Osteoblast (primary cell): ENCODE results near the gene EN2. TPM values are rescaled to one million over a fixed set of nuclear protein-coding genes. Genes with fewer than 3 reads are reported as not detected.

Source experiments
- DNase-seq: peaks from one replicate; pipeline ENCODE4 v3.0.0; 2011; ENCODE audit warnings: low spot score, mixed read lengths; ENCODE audit not compliant: insufficient read length; ENCODE audit errors: missing footprints
- H2AFZ ChIP-seq: 2 replicates; pipeline ENCODE4 v1.6.0; 2011; ENCODE audit warnings: mild to moderate bottlenecking, low read length
- H3K27ac ChIP-seq: 2 replicates; pipeline ENCODE4 v1.5.1; 2011; ENCODE audit warnings: mild to moderate bottlenecking, low read depth, low read length, moderate library complexity
- H3K27me3 ChIP-seq: 2 replicates; pipeline ENCODE4 v1.6.0; 2012; ENCODE audit warnings: mild to moderate bottlenecking, control low read depth, inconsistent platforms, low read length, moderate library complexity; ENCODE audit not compliant: insufficient read depth
- H3K36me3 ChIP-seq: 2 replicates; pipeline ENCODE4 v1.5.1; 2011; ENCODE audit warnings: mild to moderate bottlenecking, low read length, control low read depth, moderate library complexity; ENCODE audit not compliant: insufficient read depth
- H3K4me1 ChIP-seq: 2 replicates; pipeline ENCODE4 v1.5.1; 2011; ENCODE audit warnings: mild to moderate bottlenecking, low read length, control low read depth, moderate library complexity; ENCODE audit not compliant: insufficient read depth
- H3K4me2 ChIP-seq: 2 replicates; pipeline ENCODE4 v1.6.0; 2011; ENCODE audit warnings: mild to moderate bottlenecking, low read length; ENCODE audit not compliant: insufficient read depth
- H3K4me3 ChIP-seq: fragments of 200-600 bp; sonication (generic); 3 replicates; pipeline ENCODE4 v1.5.1; 2012; ENCODE audit warnings: mild to moderate bottlenecking, low read length, inconsistent platforms; ENCODE audit not compliant: insufficient read depth
- H3K79me2 ChIP-seq: 2 replicates; pipeline ENCODE4 v1.6.0; 2012; ENCODE audit warnings: mild to moderate bottlenecking, low read length, control low read depth, inconsistent platforms; ENCODE audit not compliant: insufficient read depth
- H3K9me3 ChIP-seq: 2 replicates; pipeline ENCODE4 v1.5.1; 2011; ENCODE audit warnings: low read depth, low read length, control low read depth
- H4K20me1 ChIP-seq: 2 replicates; pipeline ENCODE4 v1.6.0; 2012; ENCODE audit warnings: mild to moderate bottlenecking, low read length, control low read depth; ENCODE audit not compliant: insufficient read depth
- total RNA-seq: library from RNA; depleted of rRNA; stranded (reverse); fragments of >200 nt; gene quantifications from 2 replicates; pipeline ENCODE4 v1.2.3, GENCODE V29; 2012
- TF ChIP-seq, protein P1 (sequence below): IDR thresholded peaks from 2 replicates; pipeline ENCODE4 v1.5.1; 2011; ENCODE audit warnings: mild to moderate bottlenecking, low read depth, low read length, moderate library complexity; ENCODE audit errors: extremely low read depth

Gene EN2
- total RNA-seq, 1 donor, result under 0.01 TPM

GRCh38 chr7:155483245-155483644, 25.3 kb downstream of the EN2 start:
- no peak overlapping the region for H2AFZ ChIP-seq
- no peak overlapping the region for H3K4me2 ChIP-seq
- DNase-seq, result no peak
- no peaks in the 10 kb centered on the region for H3K36me3 ChIP-seq
- H3K79me2 ChIP-seq, result no peaks in the 10 kb centered on the region
- TF ChIP-seq, protein P1, sequence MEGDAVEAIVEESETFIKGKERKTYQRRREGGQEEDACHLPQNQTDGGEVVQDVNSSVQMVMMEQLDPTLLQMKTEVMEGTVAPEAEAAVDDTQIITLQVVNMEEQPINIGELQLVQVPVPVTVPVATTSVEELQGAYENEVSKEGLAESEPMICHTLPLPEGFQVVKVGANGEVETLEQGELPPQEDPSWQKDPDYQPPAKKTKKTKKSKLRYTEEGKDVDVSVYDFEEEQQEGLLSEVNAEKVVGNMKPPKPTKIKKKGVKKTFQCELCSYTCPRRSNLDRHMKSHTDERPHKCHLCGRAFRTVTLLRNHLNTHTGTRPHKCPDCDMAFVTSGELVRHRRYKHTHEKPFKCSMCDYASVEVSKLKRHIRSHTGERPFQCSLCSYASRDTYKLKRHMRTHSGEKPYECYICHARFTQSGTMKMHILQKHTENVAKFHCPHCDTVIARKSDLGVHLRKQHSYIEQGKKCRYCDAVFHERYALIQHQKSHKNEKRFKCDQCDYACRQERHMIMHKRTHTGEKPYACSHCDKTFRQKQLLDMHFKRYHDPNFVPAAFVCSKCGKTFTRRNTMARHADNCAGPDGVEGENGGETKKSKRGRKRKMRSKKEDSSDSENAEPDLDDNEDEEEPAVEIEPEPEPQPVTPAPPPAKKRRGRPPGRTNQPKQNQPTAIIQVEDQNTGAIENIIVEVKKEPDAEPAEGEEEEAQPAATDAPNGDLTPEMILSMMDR, result no peak
- no peaks in the 10 kb centered on the region for H3K4me1 ChIP-seq
- H4K20me1 ChIP-seq, result no peaks in the 10 kb centered on the region
- no peaks in the 10 kb centered on the region for H3K9me3 ChIP-seq
- no peak overlapping the region for H3K27ac ChIP-seq
- H3K4me3 ChIP-seq, result no peak overlapping the region
- H3K27me3 ChIP-seq, result no peaks in the 10 kb centered on the region

- Histone ChIP-seq H3K27me3 (no peaks in the 10 kb centered on the region), H3K4me1 (no peaks in the 10 kb centered on the region), H3K4me3 (no peak overlapping the region), H3K27ac (no peak overlapping the region), H3K4me2 (no peak overlapping the region), H3K79me2 (no peaks in the 10 kb centered on the region), H4K20me1 (no peaks in the 10 kb centered on the region), H2AFZ (no peak overlapping the region), H3K9me3 (no peaks in the 10 kb centered on the region), H3K36me3 (no peaks in the 10 kb centered on the region)
- no peak for DNase-seq
- TF ChIP-seq, protein P1, result no peak
Measured at GRCh38 chr7:155483868-155484325, 26.0 kb downstream of the EN2 start.

DNA sequence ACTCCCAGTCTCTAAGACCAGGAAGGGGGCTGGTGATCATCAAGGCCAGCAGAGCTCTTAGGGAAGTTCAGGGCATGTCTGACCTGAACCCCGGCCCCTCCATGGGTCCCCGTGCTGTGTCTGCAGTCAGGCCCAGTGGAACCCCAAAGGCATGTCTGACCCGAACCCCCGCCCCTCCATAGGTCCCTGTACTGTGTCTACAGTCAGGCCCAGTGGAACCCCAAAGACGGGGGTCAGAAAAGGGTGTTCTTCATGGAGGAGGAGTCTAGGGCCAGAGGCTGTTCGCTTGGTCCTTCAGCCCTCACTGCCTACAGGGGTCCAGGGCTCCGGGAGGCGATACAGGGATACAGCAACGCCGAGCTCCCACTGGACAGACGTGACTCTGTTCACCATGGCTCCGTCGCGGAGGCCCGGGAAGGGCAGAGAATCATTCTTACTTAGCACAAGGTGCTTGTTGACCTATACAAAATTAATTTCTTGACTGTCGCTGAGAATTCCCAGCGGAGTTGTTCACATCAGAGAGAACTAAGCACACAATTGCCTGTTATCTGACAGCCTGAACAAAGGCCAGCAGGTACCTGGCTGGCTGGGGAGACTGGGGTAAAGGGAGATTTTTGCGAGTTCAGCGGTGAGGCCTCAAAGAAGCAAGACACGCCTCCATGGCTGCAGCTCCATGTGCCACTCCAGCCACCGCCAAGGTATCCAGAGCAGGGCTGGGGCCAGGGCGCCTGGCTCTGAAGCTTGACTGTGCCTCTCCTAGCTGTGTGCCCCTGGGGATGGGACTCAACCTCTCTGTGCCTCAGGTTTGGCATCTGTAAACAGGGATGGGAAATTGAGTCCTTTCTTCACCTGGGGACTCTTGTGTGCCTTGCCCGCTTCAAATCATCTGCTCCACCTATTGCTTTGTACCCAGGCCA, 26.8 kb downstream of the EN2 start:
- H3K4me1 ChIP-seq, result no peaks in the 10 kb centered on the region
- H3K9me3 ChIP-seq, result no peaks in the 10 kb centered on the region
- TF ChIP-seq, protein P1, result no peak
- H3K4me3 ChIP-seq, result no peak overlapping the region
- no peaks in the 10 kb centered on the region for H3K27me3 ChIP-seq
- no peak overlapping the region for H3K4me2 ChIP-seq
- no peak overlapping the region for H3K27ac ChIP-seq
- H2AFZ ChIP-seq, result no peak overlapping the region
- H4K20me1 ChIP-seq, result no peaks in the 10 kb centered on the region
- no peaks in the 10 kb centered on the region for H3K79me2 ChIP-seq
- no peaks in the 10 kb centered on the region for H3K36me3 ChIP-seq
- DNase-seq, result no peak

DNA sequence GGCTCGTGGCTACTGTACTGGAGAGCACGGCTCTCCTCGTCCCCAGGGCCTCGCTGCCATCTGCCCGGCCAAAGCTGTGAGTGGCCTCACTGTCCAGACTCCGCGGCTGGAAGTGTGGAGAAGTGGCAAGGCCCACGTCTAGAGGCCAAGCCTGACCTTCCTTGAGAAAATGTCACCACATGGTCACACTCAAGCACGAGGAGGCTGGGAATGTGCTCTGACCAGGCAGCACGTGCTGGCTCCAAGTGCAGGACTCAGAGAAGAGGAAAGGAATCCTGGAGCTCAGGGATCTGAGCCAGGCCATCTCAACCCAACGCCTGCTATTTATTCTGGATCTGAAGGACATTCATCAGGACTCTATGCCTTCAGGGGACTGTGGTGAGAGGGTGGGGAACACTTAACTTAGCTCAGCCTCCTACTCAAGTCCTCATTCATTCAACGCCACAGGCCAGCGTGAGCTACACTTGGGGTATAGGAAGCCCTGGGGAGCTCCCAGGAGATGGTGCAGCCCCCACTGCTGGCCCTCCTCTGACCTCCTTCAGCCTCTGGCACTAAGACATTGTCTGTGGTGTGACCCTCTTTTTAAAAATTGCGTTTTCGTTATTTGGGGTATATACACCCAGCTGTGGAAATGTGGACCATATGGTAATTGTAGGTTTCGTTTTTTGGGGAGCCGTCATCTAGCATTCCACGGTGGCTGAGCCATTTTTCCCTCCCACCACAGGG, 29.0 kb downstream of the EN2 start:
- TF ChIP-seq, protein P1, result no peak
- no peak overlapping the region for H3K27ac ChIP-seq
- no peak for DNase-seq

More for the DNA sequence above, 29.0 kb downstream of the EN2 start:
- Histone ChIP-seq H4K20me1 (no peaks in the 10 kb centered on the region), H3K36me3 (no peaks in the 10 kb centered on the region), H3K9me3 (no peaks in the 10 kb centered on the region), H3K27me3 (no peaks in the 10 kb centered on the region), H2AFZ (no peak overlapping the region), H3K4me3 (no peak overlapping the region), H3K4me1 (peaks cover 6% of the 10 kb centered on the region), H3K4me2 (no peak overlapping the region), H3K79me2 (no peaks in the 10 kb centered on the region)
